Nephron (organoid): ENCODE results near the gene UBE2S.

Experiments
- H3K27ac Mint-ChIP-seq, 3 experiments: 2 replicates each; pipeline ENCODE4 v1.8.0; 2020; ENCODE audit warnings: mixed read lengths in 3 of 3, mild to moderate bottlenecking in 2 of 3, moderate library complexity in 1 of 3
- H3K27me3 Mint-ChIP-seq: 2 replicates; pipeline ENCODE4 v1.8.0; 2021; ENCODE audit warnings: low read depth, mild to moderate bottlenecking, moderate library complexity, mixed read lengths
- H3K36me3 Mint-ChIP-seq: 2 replicates; pipeline ENCODE4 v1.8.0; 2020; ENCODE audit warnings: low read depth, mixed read lengths
- H3K4me1 Mint-ChIP-seq: 2 replicates; pipeline ENCODE4 v1.8.0; 2020; ENCODE audit warnings: mixed read lengths
- H3K4me3 Mint-ChIP-seq, 3 experiments: 2 replicates each; pipeline ENCODE4 v1.8.0; 2020; ENCODE audit warnings: mild to moderate bottlenecking in 3 of 3, mixed read lengths in 3 of 3, moderate library complexity in 2 of 3
- H3K9me3 Mint-ChIP-seq: 2 replicates; pipeline ENCODE4 v1.8.0; 2020; ENCODE audit warnings: mixed read lengths
- TF ChIP-seq, protein P1 (sequence below), 3 experiments: fragments of 200-600 bp; sonication (generic); IDR thresholded peaks; one replicate each; pipeline ENCODE4 v1.5.0; 2021; ENCODE audit warnings: antibody characterized with exemption in 3 of 3; ENCODE audit not compliant: unreplicated experiment in 3 of 3

The UBE2S gene

DNA sequence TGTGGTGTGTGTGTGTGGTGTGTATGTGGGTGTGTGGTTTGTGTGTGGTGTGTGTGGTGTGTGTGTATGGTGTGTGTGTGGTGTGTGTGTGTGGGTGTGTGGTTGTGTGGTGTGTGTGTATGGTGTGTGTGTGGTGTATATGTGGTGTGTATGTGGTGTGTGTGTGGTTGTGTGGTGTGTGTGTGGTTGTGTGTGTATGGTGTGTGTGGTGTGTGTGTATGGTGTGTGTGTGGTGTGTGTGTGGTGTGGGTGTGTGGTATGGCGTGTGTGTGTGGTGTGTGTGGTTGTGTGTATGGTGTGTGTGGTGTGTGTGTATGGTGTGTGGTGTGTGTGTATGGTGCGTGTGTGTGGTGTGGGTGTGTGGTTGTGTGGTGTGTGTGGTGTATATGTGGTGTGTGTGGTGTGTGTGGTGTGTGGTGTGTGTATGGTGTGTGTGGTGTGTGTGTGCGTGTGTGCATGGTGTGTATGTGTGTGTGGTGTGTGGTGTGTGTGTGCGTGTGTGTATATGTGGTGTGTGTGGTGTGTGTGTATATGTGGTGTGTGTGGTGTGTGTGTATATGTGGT is 26.9 kb upstream of the UBE2S start:
- Mint-ChIP-seq H3K27ac (no peak overlapping the region), H3K9me3 (peaks cover 2% of the 10 kb centered on the region), H3K27me3 (peaks cover 32% of the 10 kb centered on the region), H3K4me1 (peaks cover 5% of the 10 kb centered on the region), H3K36me3 (no peaks in the 10 kb centered on the region), H3K4me3 (no peak overlapping the region)
- TF ChIP-seq, protein P1, sequence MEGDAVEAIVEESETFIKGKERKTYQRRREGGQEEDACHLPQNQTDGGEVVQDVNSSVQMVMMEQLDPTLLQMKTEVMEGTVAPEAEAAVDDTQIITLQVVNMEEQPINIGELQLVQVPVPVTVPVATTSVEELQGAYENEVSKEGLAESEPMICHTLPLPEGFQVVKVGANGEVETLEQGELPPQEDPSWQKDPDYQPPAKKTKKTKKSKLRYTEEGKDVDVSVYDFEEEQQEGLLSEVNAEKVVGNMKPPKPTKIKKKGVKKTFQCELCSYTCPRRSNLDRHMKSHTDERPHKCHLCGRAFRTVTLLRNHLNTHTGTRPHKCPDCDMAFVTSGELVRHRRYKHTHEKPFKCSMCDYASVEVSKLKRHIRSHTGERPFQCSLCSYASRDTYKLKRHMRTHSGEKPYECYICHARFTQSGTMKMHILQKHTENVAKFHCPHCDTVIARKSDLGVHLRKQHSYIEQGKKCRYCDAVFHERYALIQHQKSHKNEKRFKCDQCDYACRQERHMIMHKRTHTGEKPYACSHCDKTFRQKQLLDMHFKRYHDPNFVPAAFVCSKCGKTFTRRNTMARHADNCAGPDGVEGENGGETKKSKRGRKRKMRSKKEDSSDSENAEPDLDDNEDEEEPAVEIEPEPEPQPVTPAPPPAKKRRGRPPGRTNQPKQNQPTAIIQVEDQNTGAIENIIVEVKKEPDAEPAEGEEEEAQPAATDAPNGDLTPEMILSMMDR (IDR thresholded peaks at IDR 0.05; ENCODE audit: unreplicated experiment in 3 of 3), result no peak

DNA sequence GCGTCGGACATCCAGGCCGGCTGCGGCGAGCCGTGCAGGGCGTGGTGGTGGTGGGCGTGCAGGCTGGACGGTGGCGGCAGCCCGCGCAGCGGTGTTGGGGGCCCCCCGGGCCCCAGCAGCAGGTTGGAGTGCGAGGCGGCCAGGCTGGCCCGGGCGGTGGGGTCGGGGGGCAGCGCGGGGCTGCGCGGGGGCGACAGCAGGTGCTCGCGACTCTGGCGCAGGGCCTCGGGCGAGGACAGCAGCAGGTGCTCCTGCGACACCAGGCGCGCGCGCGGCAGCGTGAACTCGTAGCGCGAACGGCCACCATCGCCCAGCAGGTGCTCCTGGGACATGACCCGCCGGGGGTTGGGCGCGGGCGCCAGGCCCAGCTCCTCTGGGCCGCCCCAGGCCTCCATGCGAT is 25.7 kb upstream of the UBE2S start:
- TF ChIP-seq, protein P1 (IDR thresholded peaks at IDR 0.05; ENCODE audit: unreplicated experiment in 3 of 3), result no peak
- Mint-ChIP-seq H3K27ac (no peak overlapping the region), H3K4me3 (no peak overlapping the region), H3K4me1 (peaks cover 5% of the 10 kb centered on the region), H3K9me3 (no peaks in the 10 kb centered on the region), H3K36me3 (no peaks in the 10 kb centered on the region), H3K27me3 (peaks cover 20% of the 10 kb centered on the region)

DNA sequence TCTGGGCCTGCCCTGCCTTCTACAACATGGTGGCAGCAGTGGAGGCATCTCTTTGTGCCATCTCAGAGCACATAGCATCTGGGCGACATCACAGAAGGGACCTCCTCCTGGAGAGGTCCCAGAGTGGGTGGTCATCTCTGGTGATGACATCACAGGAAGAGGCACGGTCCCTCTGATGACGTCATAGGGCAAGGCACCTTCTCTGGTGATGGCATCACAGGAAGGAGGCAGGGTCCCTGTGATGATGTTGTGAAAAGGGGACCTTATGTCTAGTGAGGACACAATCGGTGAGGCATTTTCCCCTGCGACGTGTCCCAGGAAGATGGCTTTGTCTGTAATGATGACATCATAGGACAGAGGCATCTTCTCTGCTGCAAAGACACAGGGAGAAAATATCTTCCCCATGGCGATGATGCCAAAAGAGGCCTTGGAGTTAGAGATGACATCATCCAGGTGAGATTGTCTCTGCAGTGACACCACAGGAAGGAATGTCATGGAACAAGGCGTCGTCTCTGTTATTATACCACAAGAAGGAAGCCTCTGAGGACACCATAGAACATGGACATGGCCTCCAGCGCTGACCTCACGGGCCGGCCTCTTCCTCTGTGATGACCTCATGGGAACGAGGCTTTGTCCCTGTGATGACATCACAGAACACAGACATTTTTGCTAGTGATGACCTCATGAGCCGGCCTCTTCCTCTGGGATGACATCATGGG is 24.8 kb upstream of the UBE2S start:
- Mint-ChIP-seq H3K9me3 (no peaks in the 10 kb centered on the region), H3K4me3 (no peak overlapping the region), H3K27ac (no peak overlapping the region), H3K27me3 (peaks cover 13% of the 10 kb centered on the region), H3K36me3 (no peaks in the 10 kb centered on the region), H3K4me1 (peaks cover 2% of the 10 kb centered on the region)
- TF ChIP-seq, protein P1 (IDR thresholded peaks at IDR 0.05; ENCODE audit: unreplicated experiment in 3 of 3), result no peak

DNA sequence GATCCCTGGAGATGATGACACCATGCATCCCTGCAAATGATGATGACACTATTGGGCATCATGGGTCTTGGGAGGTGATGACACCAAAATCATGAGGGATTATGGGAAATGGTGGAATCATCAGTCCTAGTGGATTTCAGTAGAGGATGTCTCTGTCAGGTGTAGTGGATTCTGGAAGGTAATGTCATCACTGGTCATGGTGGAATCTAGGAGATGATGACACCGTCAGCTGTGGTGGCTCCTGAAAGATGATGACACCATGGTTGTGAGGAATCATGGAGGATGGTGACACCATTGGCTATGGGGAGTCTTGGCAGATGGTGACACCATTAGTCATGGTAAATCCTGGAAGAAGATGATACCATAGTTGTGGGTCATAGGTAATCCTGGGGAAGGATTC is 23.6 kb upstream of the UBE2S start:
- H3K9me3 Mint-ChIP-seq, result no peaks in the 10 kb centered on the region
- H3K4me1 Mint-ChIP-seq, result no peaks in the 10 kb centered on the region
- H3K36me3 Mint-ChIP-seq, result no peaks in the 10 kb centered on the region
- no peak overlapping the region for H3K27ac Mint-ChIP-seq
- H3K27me3 Mint-ChIP-seq, result peaks cover 3% of the 10 kb centered on the region
- H3K4me3 Mint-ChIP-seq, result no peak overlapping the region
- TF ChIP-seq, protein P1 (IDR thresholded peaks at IDR 0.05; ENCODE audit: unreplicated experiment in 3 of 3), result no peak

DNA sequence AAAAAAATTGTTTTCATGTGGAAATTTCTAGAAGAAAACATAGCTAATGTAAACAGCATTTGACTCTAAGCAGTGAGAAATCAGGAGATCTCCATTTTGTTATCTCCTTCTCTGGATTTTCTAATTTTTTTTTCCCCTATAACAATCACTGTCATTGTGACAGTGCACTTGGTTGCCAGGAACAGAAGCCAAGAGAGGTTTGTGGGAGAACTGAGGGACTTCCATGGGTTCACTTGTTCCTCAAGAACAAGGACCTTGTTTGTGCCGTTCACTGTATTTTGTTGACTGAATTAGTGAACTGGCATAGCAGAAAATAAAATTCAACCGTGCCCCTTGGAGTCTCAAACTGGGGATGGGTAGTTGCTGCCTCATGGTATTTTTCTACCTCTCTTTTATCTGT is 18.5 kb upstream of the UBE2S start:
- Mint-ChIP-seq H3K4me3 (no peak overlapping the region), H3K27me3 (peaks cover 16% of the 10 kb centered on the region), H3K36me3 (no peaks in the 10 kb centered on the region), H3K27ac (no peak overlapping the region), H3K4me1 (no peaks in the 10 kb centered on the region), H3K9me3 (no peaks in the 10 kb centered on the region)
- TF ChIP-seq, protein P1 (IDR thresholded peaks at IDR 0.05; ENCODE audit: unreplicated experiment in 3 of 3), result no peak

DNA sequence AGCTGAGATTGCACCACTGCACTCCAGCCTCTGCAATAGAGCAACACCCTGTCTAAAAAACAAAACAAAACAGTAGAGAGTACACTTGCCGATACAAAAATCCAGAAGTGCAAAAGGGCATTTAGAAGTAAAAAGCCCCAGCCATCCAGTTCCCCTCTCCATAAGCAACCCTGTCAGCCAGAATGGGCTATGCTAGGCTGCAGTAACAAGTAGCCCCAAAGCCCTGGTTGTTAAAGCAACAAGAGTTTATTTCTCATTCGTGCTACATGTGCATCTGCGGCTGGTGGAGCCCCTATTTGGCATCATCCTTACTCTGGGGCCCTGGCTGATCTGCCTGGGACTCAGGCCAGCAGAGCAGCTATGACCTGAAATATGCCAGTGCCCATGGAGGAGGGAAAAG is 16.9 kb upstream of the UBE2S start:
- Mint-ChIP-seq H3K4me1 (no peaks in the 10 kb centered on the region), H3K27me3 (peaks cover 23% of the 10 kb centered on the region), H3K4me3 (no peak overlapping the region), H3K9me3 (no peaks in the 10 kb centered on the region), H3K27ac (no peak overlapping the region), H3K36me3 (no peaks in the 10 kb centered on the region)
- TF ChIP-seq, protein P1 (IDR thresholded peaks at IDR 0.05; ENCODE audit: unreplicated experiment in 3 of 3), result no peak
